MG63 (cell line): Measurements from ENCODE around the gene SLC9A1. TPM values are rescaled to one million over a fixed set of nuclear protein-coding genes. Genes with fewer than 3 reads are reported as not detected.

Experiments
- DNase-seq: peaks from one replicate; pipeline ENCODE4 v3.0.0-alpha.2; 2020
- H3K27me3 ChIP-seq: fragments of 250-450 bp; sonication (Bioruptor Pico); 2 replicates; pipeline ENCODE4 v1.5.1; 2020; ENCODE audit warnings: mild to moderate bottlenecking, moderate library complexity
- H3K36me3 ChIP-seq: fragments of 250-450 bp; sonication (Bioruptor Pico); 2 replicates; pipeline ENCODE4 v1.5.1; 2020; ENCODE audit warnings: mild to moderate bottlenecking, moderate library complexity
- H3K4me3 ChIP-seq: fragments of 250-450 bp; sonication (Bioruptor Pico); 2 replicates; pipeline ENCODE4 v1.5.1; 2020; ENCODE audit warnings: mild to moderate bottlenecking, moderate library complexity
- H3K9me3 ChIP-seq: fragments of 250-450 bp; sonication (Bioruptor Pico); 2 replicates; pipeline ENCODE4 v1.5.1; 2020; ENCODE audit warnings: mild to moderate bottlenecking, moderate library complexity
- total RNA-seq: library from RNA; depleted of rRNA; stranded (reverse); fragments of >200 nt; shearing (Covaris generic); gene quantifications from 2 replicates; pipeline ENCODE4 v1.2.3, GENCODE V29; 2014; ENCODE audit warnings: low replicate concordance

The SLC9A1 gene
- total RNA-seq, 1 experiment from 2014 or later: 2.9 TPM

- no peaks in the 10 kb centered on the region for H3K9me3 ChIP-seq
- DNase-seq: no peak
- H3K4me3 ChIP-seq: no peak overlapping the region
- no peaks in the 10 kb centered on the region for H3K27me3 ChIP-seq
- no peaks in the 10 kb centered on the region for H3K36me3 ChIP-seq
These were observed 78.1 kb downstream of the SLC9A1 start for GRCh38 chr1:27076803-27077202.

GRCh38 chr1:27074175-27074780 is 80.6 kb downstream of the SLC9A1 start:
- DNase-seq: no peak
- Histone ChIP-seq H3K36me3 (no peaks in the 10 kb centered on the region), H3K9me3 (no peaks in the 10 kb centered on the region), H3K27me3 (no peaks in the 10 kb centered on the region), H3K4me3 (no peak overlapping the region)

- Histone ChIP-seq H3K36me3 (no peaks in the 10 kb centered on the region), H3K27me3 (no peaks in the 10 kb centered on the region), H3K9me3 (no peaks in the 10 kb centered on the region), H3K4me3 (no peak overlapping the region)
- DNase-seq: no peak
These were observed 83.9 kb downstream of the SLC9A1 start for GRCh38 chr1:27071049-27071416.

- Histone ChIP-seq H3K9me3 (no peaks in the 10 kb centered on the region), H3K4me3 (no peak overlapping the region), H3K36me3 (no peaks in the 10 kb centered on the region), H3K27me3 (no peaks in the 10 kb centered on the region)
- no peak for DNase-seq
These were observed 84.4 kb downstream of the SLC9A1 start for GRCh38 chr1:27070390-27071048.

GRCh38 chr1:27068922-27069321 is 86.0 kb downstream of the SLC9A1 start:
- Histone ChIP-seq H3K4me3 (no peak overlapping the region), H3K36me3 (no peaks in the 10 kb centered on the region), H3K9me3 (no peaks in the 10 kb centered on the region), H3K27me3 (no peaks in the 10 kb centered on the region)
- DNase-seq: no peak

GRCh38 chr1:27065999-27066630 is 88.8 kb downstream of the SLC9A1 start:
- H3K4me3 ChIP-seq: no peak overlapping the region
- H3K27me3 ChIP-seq: no peaks in the 10 kb centered on the region
- no peaks in the 10 kb centered on the region for H3K9me3 ChIP-seq
- H3K36me3 ChIP-seq: no peaks in the 10 kb centered on the region
- no peak for DNase-seq

GRCh38 chr1:27060891-27061290 is 94.0 kb downstream of the SLC9A1 start:
- no peak for DNase-seq
- H3K4me3 ChIP-seq: no peak overlapping the region
- no peaks in the 10 kb centered on the region for H3K36me3 ChIP-seq
- H3K9me3 ChIP-seq: no peaks in the 10 kb centered on the region
- no peaks in the 10 kb centered on the region for H3K27me3 ChIP-seq

- Histone ChIP-seq H3K9me3 (no peaks in the 10 kb centered on the region), H3K4me3 (no peak overlapping the region), H3K27me3 (no peaks in the 10 kb centered on the region), H3K36me3 (no peaks in the 10 kb centered on the region)
- no peak for DNase-seq
These were observed 95.8 kb downstream of the SLC9A1 start for GRCh38 chr1:27058966-27059669.

GRCh38 chr1:27057801-27058625 is 96.9 kb downstream of the SLC9A1 start:
- DNase-seq: no peak

GRCh38 chr1:27057389-27057788 is 97.5 kb downstream of the SLC9A1 start:
- no peak overlapping the region for H3K4me3 ChIP-seq

More at GRCh38 chr1:27057801-27058625, 96.9 kb downstream of the SLC9A1 start:
- no peaks in the 10 kb centered on the region for H3K27me3 ChIP-seq
- no peak overlapping the region for H3K4me3 ChIP-seq
- no peaks in the 10 kb centered on the region for H3K36me3 ChIP-seq
- no peaks in the 10 kb centered on the region for H3K9me3 ChIP-seq

GRCh38 chr1:27053977-27054753 is 100.8 kb downstream of the SLC9A1 start:
- no peak overlapping the region for H3K4me3 ChIP-seq
- H3K36me3 ChIP-seq: no peaks in the 10 kb centered on the region
- no peak for DNase-seq
- no peaks in the 10 kb centered on the region for H3K27me3 ChIP-seq
- H3K9me3 ChIP-seq: no peaks in the 10 kb centered on the region

More at GRCh38 chr1:27057389-27057788, 97.5 kb downstream of the SLC9A1 start:
- Histone ChIP-seq H3K9me3 (no peaks in the 10 kb centered on the region), H3K36me3 (no peaks in the 10 kb centered on the region), H3K27me3 (no peaks in the 10 kb centered on the region)
- DNase-seq: no peak

- no peak for DNase-seq
- no peaks in the 10 kb centered on the region for H3K27me3 ChIP-seq
- H3K9me3 ChIP-seq: no peaks in the 10 kb centered on the region
- H3K36me3 ChIP-seq: no peaks in the 10 kb centered on the region
- H3K4me3 ChIP-seq: no peak overlapping the region
These were observed 102.4 kb downstream of the SLC9A1 start for GRCh38 chr1:27052527-27052926.

GRCh38 chr1:27049607-27050006 is 105.3 kb downstream of the SLC9A1 start:
- no peaks in the 10 kb centered on the region for H3K36me3 ChIP-seq
- no peaks in the 10 kb centered on the region for H3K9me3 ChIP-seq
- no peak for DNase-seq
- no peak overlapping the region for H3K4me3 ChIP-seq
- 0 out of 2 replicates have a peak, but pooled peaks cover 2% of the 10 kb centered on the region for H3K27me3 ChIP-seq

- Histone ChIP-seq H3K27me3 (0 out of 2 replicates have a peak, but pooled peaks cover 2% of the 10 kb centered on the region), H3K36me3 (no peaks in the 10 kb centered on the region), H3K4me3 (no peak overlapping the region), H3K9me3 (no peaks in the 10 kb centered on the region)
- DNase-seq: no peak
These were observed 105.8 kb downstream of the SLC9A1 start for GRCh38 chr1:27049100-27049499.
